ENCODE data around the gene PRDM5. TPM values are rescaled to one million over a fixed set of nuclear protein-coding genes. Genes with fewer than 3 reads are reported as not detected.

The PRDM5 gene
- total and polyA plus RNA-seq, 12 donors: 3.4 to 26.1 (median 12.3) TPM

DNA sequence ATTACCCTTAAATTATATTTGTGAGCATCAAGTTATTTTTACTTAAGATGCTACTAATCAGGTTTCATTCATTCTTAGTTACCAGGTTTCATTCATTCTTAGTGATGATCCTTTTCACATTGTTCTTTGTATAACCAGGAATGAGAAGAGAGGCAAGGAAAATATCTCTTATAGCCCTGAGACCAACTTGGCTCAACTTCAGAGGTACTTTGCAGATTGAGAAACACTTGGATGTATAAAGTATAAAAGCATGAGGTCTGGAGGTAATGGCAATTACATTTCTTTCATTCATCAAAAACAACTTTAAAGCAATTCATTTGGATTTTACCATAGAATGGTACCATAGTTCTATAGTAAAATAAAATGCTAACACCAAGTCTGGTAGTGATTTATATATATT lies 231.0 kb downstream of the PRDM5 start:
- intact Hi-C loops (cut with DNase I): no loop called here
- Histone ChIP-seq H3K36me3 (replicated peaks in 1 of 2) (no peaks in the 10 kb centered on the region), H3K9me3 (replicated peaks in 1 of 3) (no peaks in the 10 kb centered on the region), H3K27me3 (no peaks in the 10 kb centered on the region), H3K4me1 (replicated peaks in 1 of 2) (peaks cover 0 to 7% of the 10 kb centered on the region in 2 donors), H3K4me3 (no peak overlapping the region), H3K27ac (no peak overlapping the region)
- TF ChIP-seq CTCF (IDR thresholded peaks at IDR 0.05): no peak
- TF ChIP-seq POLR2A (IDR thresholded peaks at IDR 0.05): no peak
- DNase-seq: no peak

GRCh38 chr4:120691106-120691505 lies 231.4 kb downstream of the PRDM5 start:
- Histone ChIP-seq H3K9me3 (replicated peaks in 1 of 3) (no peaks in the 10 kb centered on the region), H3K36me3 (replicated peaks in 1 of 2) (no peaks in the 10 kb centered on the region), H3K27ac (no peak overlapping the region), H3K27me3 (no peaks in the 10 kb centered on the region), H3K4me3 (no peak overlapping the region), H3K4me1 (replicated peaks in 1 of 2) (peaks cover 0 to 7% of the 10 kb centered on the region in 2 donors)
- TF ChIP-seq POLR2A (IDR thresholded peaks at IDR 0.05): no peak
- TF ChIP-seq CTCF (IDR thresholded peaks at IDR 0.05): no peak
- DNase-seq: no peak
- intact Hi-C loops (cut with DNase I): no loop called here

GRCh38 chr4:120688791-120689190 lies 233.7 kb downstream of the PRDM5 start:
- Histone ChIP-seq H3K9me3 (replicated peaks in 1 of 3) (no peaks in the 10 kb centered on the region), H3K27ac (no peak overlapping the region), H3K36me3 (replicated peaks in 1 of 2) (no peaks in the 10 kb centered on the region), H3K27me3 (no peaks in the 10 kb centered on the region), H3K4me1 (replicated peaks in 1 of 2) (peaks cover 0 to 7% of the 10 kb centered on the region in 2 donors), H3K4me3 (no peak overlapping the region)
- 79 to 85% (median 82%) methylated on average over 3 of the region's 3 CpGs for WGBS, 4 donors
- DNase-seq: no peak
- intact Hi-C loops (cut with DNase I): no loop called here
- TF ChIP-seq CTCF (IDR thresholded peaks at IDR 0.05): no peak
- TF ChIP-seq POLR2A (IDR thresholded peaks at IDR 0.05): no peak

GRCh38 chr4:120685756-120686278 lies 236.7 kb downstream of the PRDM5 start:
- intact Hi-C loops (cut with DNase I): no loop called here
- Histone ChIP-seq H3K36me3 (replicated peaks in 1 of 2) (no peaks in the 10 kb centered on the region), H3K27ac (no peak overlapping the region), H3K27me3 (no peaks in the 10 kb centered on the region), H3K9me3 (replicated peaks in 1 of 3) (no peaks in the 10 kb centered on the region), H3K4me3 (no peak overlapping the region), H3K4me1 (replicated peaks in 1 of 2) (no peaks in the 10 kb centered on the region)
- WGBS, 4 donors: 91 to 100% (median 96%) methylated on average over 2 of the region's 2 CpGs
- DNase-seq: no peak
- no peak for TF ChIP-seq CTCF (IDR thresholded peaks at IDR 0.05)
- TF ChIP-seq POLR2A (IDR thresholded peaks at IDR 0.05): no peak
